OCI-LY1 (cell line): ENCODE measurements around the gene MRPL47.

Experiments
- H2AFZ ChIP-seq: fragments of 200-600 bp; sonication (generic), shearing (Covaris generic); 2 replicates; pipeline ENCODE4 v1.6.0; 2014; ENCODE audit warnings: antibody characterized with exemption, mild to moderate bottlenecking, low read length
- H3F3A ChIP-seq: fragments of 200-600 bp; sonication (generic), shearing (Covaris generic); 2 replicates; pipeline ENCODE4 v1.6.0; 2014; ENCODE audit warnings: mild to moderate bottlenecking, antibody characterized with exemption, low read length, moderate library complexity; ENCODE audit not compliant: insufficient read depth
- H3K27ac ChIP-seq: fragments of 200-600 bp; sonication (generic); 2 replicates; pipeline ENCODE4 v1.5.1; 2014; ENCODE audit warnings: low read length, mixed run types, mild to moderate bottlenecking, low read depth; ENCODE audit not compliant: poor library complexity, severe bottlenecking
- H3K27me3 ChIP-seq: fragments of 200-600 bp; sonication (generic); 2 replicates; pipeline ENCODE4 v1.6.0; 2014; ENCODE audit warnings: antibody characterized with exemption, mild to moderate bottlenecking, low read length, moderate library complexity; ENCODE audit not compliant: insufficient read depth
- H3K36me3 ChIP-seq: fragments of 200-600 bp; sonication (generic); 2 replicates; pipeline ENCODE4 v1.6.1; 2014; ENCODE audit warnings: mild to moderate bottlenecking, antibody characterized with exemption, low read length, moderate library complexity, mixed read lengths; ENCODE audit not compliant: insufficient read depth
- H3K4me1 ChIP-seq: fragments of 200-600 bp; sonication (generic); 2 replicates; pipeline ENCODE4 v1.5.1; 2014; ENCODE audit warnings: mild to moderate bottlenecking, low read length, moderate library complexity; ENCODE audit not compliant: insufficient read depth, severe bottlenecking
- H3K4me2 ChIP-seq: fragments of 200-600 bp; sonication (generic), shearing (Covaris generic); 2 replicates; pipeline ENCODE4 v1.6.1; 2014; ENCODE audit warnings: low read length
- H3K4me3 ChIP-seq: fragments of 200-600 bp; sonication (generic); 2 replicates; pipeline ENCODE4 v1.5.1; 2014; ENCODE audit warnings: low read length, low read depth, mild to moderate bottlenecking, mixed read lengths; ENCODE audit not compliant: poor library complexity, severe bottlenecking
- H3K79me2 ChIP-seq: fragments of 200-600 bp; shearing (Covaris generic); 2 replicates; pipeline ENCODE4 v1.6.1; 2016; ENCODE audit warnings: mixed run types, low read length, mixed read lengths; ENCODE audit not compliant: insufficient read depth
- H3K9ac ChIP-seq: fragments of 200-600 bp; sonication (generic), shearing (Covaris generic); 2 replicates; pipeline ENCODE4 v1.6.1; 2014; ENCODE audit warnings: mild to moderate bottlenecking, low read length, mixed read lengths
- H3K9me2 ChIP-seq: fragments of 200-600 bp; sonication (generic), shearing (Covaris generic); 2 replicates; pipeline ENCODE4 v1.6.1; 2014; ENCODE audit warnings: low read depth, mild to moderate bottlenecking, low read length, mixed read lengths
- H3K9me3 ChIP-seq: fragments of 200-600 bp; shearing (Covaris generic); 2 replicates; pipeline ENCODE4 v1.6.1; 2014; ENCODE audit warnings: low read length, mixed read lengths
- H4K20me1 ChIP-seq: fragments of 200-600 bp; sonication (generic), shearing (Covaris generic); 2 replicates; pipeline ENCODE4 v1.6.0; 2016; ENCODE audit warnings: mild to moderate bottlenecking, low read length; ENCODE audit not compliant: insufficient read depth
- CTCF ChIP-seq: fragments of 200-600 bp; sonication (generic), shearing (Covaris generic); IDR thresholded peaks from 2 replicates; pipeline ENCODE4 v1.5.1; 2017; ENCODE audit warnings: mild to moderate bottlenecking, antibody characterized with exemption, low read length, moderate library complexity, mixed read lengths
- EZH2 ChIP-seq: fragments of 200-600 bp; sonication (generic), shearing (Covaris generic); IDR thresholded peaks from 2 replicates; pipeline ENCODE4 v1.8.0; 2017; ENCODE audit warnings: borderline replicate concordance, mixed run types, mild to moderate bottlenecking, antibody characterized with exemption, low read length, moderate library complexity, mixed read lengths

MRPL47 gene

DNA sequence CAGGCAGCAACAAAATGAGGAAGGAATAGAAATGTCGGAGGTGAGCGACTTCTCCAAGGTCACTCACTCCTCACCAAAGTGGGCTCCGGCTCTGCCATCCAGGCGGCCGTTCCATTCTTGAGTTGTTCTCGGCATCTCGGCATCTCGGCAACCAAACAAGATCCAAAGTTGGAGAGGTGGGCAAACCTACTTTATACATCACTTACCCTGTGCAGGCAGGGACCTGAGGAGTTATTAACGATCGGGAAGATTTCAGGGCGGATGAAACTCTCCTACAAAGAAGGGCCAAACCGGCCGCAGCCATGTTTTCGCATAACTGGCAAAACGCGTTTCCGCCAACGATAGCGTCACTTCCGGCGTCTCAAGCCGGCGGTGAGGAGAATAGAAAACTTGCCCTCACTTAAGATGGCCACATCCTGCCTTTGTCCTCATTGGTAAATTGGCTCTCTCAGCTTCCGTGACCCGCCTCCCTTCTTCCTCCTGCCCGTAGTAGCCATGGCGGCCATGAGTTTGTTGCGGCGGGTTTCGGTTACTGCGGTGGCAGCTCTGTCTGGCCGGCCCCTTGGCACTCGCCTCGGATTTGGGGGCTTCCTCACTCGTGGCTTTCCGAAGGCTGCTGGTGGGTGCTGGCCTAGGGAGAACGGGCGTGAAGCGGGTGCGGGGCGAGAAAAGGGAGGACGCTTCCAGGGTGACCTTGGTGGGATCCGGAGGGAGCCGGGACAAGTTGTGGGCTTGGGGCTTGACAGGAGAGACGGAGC is at the start of gene MRPL47, which contains the start of gene NDUFB5:
Gene MRPL47, minus strand, starts transcription at position 318 of the 758 bp plus-strand sequence. Its CDS starts 14 bp downstream, at position 304.
Gene NDUFB5, plus strand, starts transcription at position 474 of the 758 bp plus-strand sequence. Its CDS starts 22 bp downstream, at position 496.
- Histone ChIP-seq H3K27me3 (no peaks in the 10 kb centered on the region), H2AFZ (peak within 1 kb of the TSS; percentile 29; the same call in 1 of the 2 replicates), H3K27ac (peak within 1 kb of the TSS; percentile 64), H3K9me2 (no peaks in the 10 kb centered on the region), H3K4me1 (peaks cover 57% of the 10 kb centered on the region), H3K36me3 (peaks cover 38% of the 10 kb centered on the region), H3K9ac (peak within 1 kb of the TSS; percentile 73), H3K9me3 (no peaks in the 10 kb centered on the region), H4K20me1 (no peaks in the 10 kb centered on the region), H3K4me3 (peak within 1 kb of the TSS; percentile 87), H3K4me2 (peak within 1 kb of the TSS; percentile 78), H3F3A (peaks cover 3% of the 10 kb centered on the region; the same call in 1 of the 2 replicates), H3K79me2 (peaks cover 43% of the 10 kb centered on the region)
- TF ChIP-seq EZH2 (no peak), CTCF (no peak)

GRCh38 chr3:179653096-179653797 is 48.8 kb upstream of the MRPL47 start:
- Histone ChIP-seq H3K9ac (peak overlapping the region; percentile 78), H3K9me3 (no peaks in the 10 kb centered on the region), H3F3A (peaks cover 6% of the 10 kb centered on the region), H4K20me1 (no peaks in the 10 kb centered on the region), H3K27me3 (no peaks in the 10 kb centered on the region), H3K4me2 (peak overlapping the region; percentile 72), H3K9me2 (no peaks in the 10 kb centered on the region), H3K27ac (peak overlapping the region; percentile 83), H3K36me3 (peaks cover 14% of the 10 kb centered on the region), H3K79me2 (peaks cover 45% of the 10 kb centered on the region), H3K4me1 (peaks cover 35% of the 10 kb centered on the region), H2AFZ (no peak overlapping the region), H3K4me3 (peak overlapping the region; percentile 87)
- no peak for TF ChIP-seq EZH2
- peak; percentile 28; the same call in 1 of the 2 replicates for TF ChIP-seq CTCF

DNA sequence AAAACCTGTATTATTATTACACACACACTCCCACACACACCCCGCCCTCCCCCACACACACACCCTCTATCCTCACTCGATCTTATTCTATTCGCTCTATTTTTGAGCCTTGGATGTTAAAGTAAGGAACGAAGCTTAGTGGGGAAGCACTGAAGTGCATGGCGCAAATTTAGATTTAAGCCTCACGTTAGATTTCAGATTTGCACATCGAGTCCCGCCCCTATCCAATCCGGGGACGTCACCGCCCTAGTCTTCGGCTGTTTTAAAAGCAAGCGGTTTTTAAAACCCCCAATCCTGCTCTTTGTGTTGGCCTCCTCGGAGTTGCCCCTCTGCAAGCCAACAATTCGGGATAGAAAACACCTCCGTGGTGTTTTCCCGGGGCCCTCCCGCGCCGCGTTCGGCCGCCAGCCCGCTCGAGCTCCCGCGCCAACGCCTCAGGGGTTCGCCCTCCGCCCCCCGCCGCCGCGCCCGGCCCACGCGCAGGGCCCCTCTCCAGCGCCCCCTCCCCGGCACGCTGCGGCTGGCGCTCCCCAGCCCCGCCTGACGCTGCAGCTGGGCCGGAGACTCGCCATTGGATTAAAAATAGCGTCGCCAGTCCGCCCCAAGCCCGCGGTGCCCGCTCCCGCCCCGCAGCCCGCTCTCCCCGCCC is 48.1 kb upstream of the MRPL47 start, which contains the start of gene USP13:
Gene USP13, plus strand, starts transcription at position 594 of the 649 bp plus-strand sequence. CDS start 186 bp downstream, outside the sequence.
- Histone ChIP-seq H3K9me3 (no peaks in the 10 kb centered on the region), H4K20me1 (no peaks in the 10 kb centered on the region), H3K9me2 (no peaks in the 10 kb centered on the region), H3K9ac (peak within 1 kb of the TSS; percentile 78), H3K27me3 (no peaks in the 10 kb centered on the region), H3K27ac (peak within 1 kb of the TSS; percentile 83), H3K4me1 (peaks cover 28% of the 10 kb centered on the region), H3F3A (peaks cover 6% of the 10 kb centered on the region), H3K36me3 (peaks cover 14% of the 10 kb centered on the region), H3K4me2 (peak within 1 kb of the TSS; percentile 72), H2AFZ (peak within 1 kb of the TSS; percentile 0; the same call in 1 of the 2 replicates), H3K4me3 (peak within 1 kb of the TSS; percentile 87), H3K79me2 (peaks cover 38% of the 10 kb centered on the region)
- no peak for TF ChIP-seq CTCF
- TF ChIP-seq EZH2: no peak
